K562 (cell line): ENCODE results near the gene SPTLC3. TPM values are rescaled to one million over a fixed set of nuclear protein-coding genes. Genes with fewer than 3 reads are reported as not detected.

Source experiments
- ATAC-seq: fragments of 200-7000 bp; cut with Tn5 transposase; 3 replicates; pipeline ENCODE4 v1.9.1; 2020; ENCODE audit warnings: moderate library complexity
- BruUV-seq: library from RNA; stranded (reverse); fragments of 400-500 nt; replicated peaks from 2 replicates; lab custom pipeline; 2021; lab: Mats Ljungman, UMichigan
- CTCF ChIA-PET: fragments of 300-600 bp; formaldehyde crosslinking; extraction: SDS; loops from one replicate; lab custom pipeline; 2021; ENCODE audit warnings: low intra/inter-chr PET ratio; lab: Yijun Ruan, JAX
- POLR2A ChIA-PET: fragments of 300-600, 350-650 bp; sonication (Branson Sonifier 250); formaldehyde crosslinking; extraction: SDS; loops from one replicate; lab custom pipeline; 2021; ENCODE audit warnings: antibody characterized with exemption, inconsistent platforms; lab: Yijun Ruan, JAX
- DNase-seq, 4 experiments: peaks; one replicate each; pipeline versions ENCODE4 v3.0.0 to v3.0.0-alpha.2; 2011 to 2018; ENCODE audit warnings: low spot score in 3 of 4, mixed read lengths in 3 of 4; ENCODE audit errors: extremely low read depth in 1 of 4
- FAIRE-seq: peaks from 2 replicates; lab custom pipeline; 2011; peaks lifted over from hg19 to GRCh38; lab: Jason Lieb, UNC
- H2AFZ ChIP-seq: 2 replicates; pipeline ENCODE4 v1.6.0; 2011; ENCODE audit warnings: low read depth, low read length, control low read depth, inconsistent platforms
- H3K27ac ChIP-seq: fragments of 200-600 bp; 3 replicates; pipeline ENCODE4 v1.8.0; 2011; ENCODE audit warnings: low read depth, mild to moderate bottlenecking, control low read depth, inconsistent platforms, low read length, moderate library complexity, mixed read lengths; ENCODE audit errors: extremely low read depth
- H3K27me3 ChIP-seq, 2 experiments: fragments of 300-600 bp in 1 of 2; 2 replicates in 1 of 2; 3 replicates in 1 of 2; pipeline versions ENCODE4 v1.6.0 to v1.8.0; 2011; ENCODE audit warnings: inconsistent platforms in 2 of 2, low read length in 2 of 2, mild to moderate bottlenecking in 1 of 2, mixed read lengths in 1 of 2, moderate library complexity in 1 of 2; ENCODE audit not compliant: control insufficient read depth in 2 of 2, insufficient read depth in 2 of 2
- H3K36me3 ChIP-seq: fragments of 300-600 bp; 3 replicates; pipeline ENCODE4 v1.8.0; 2011; ENCODE audit warnings: mild to moderate bottlenecking, low read length, inconsistent platforms; ENCODE audit not compliant: control insufficient read depth, insufficient read depth
- H3K4me1 ChIP-seq, 2 experiments: fragments of 200-600 bp in 1 of 2; replicated peaks in 1 of 2; 2 replicates in 1 of 2; 3 replicates in 1 of 2; pipeline versions ENCODE4 v1.5.1 to v1.8.0; 2011; ENCODE audit warnings: inconsistent platforms in 2 of 2, low read length in 2 of 2, mild to moderate bottlenecking in 1 of 2, mixed read lengths in 1 of 2, moderate library complexity in 1 of 2; ENCODE audit not compliant: control insufficient read depth in 2 of 2, insufficient read depth in 2 of 2
- H3K4me2 ChIP-seq: 2 replicates; pipeline ENCODE4 v1.6.1; 2011; ENCODE audit warnings: low read length, control low read depth, inconsistent platforms, mixed read lengths; ENCODE audit not compliant: insufficient read depth
- H3K4me3 ChIP-seq: fragments of 200-600 bp; sonication (generic), shearing (Covaris generic); 2 replicates; pipeline ENCODE4 v1.5.1; 2016; ENCODE audit warnings: control low read depth, inconsistent platforms
- H3K79me2 ChIP-seq: fragments of 200-600 bp; 3 replicates; pipeline ENCODE4 v1.8.0; 2011; ENCODE audit warnings: low read length, inconsistent platforms; ENCODE audit not compliant: control insufficient read depth, insufficient read depth
- H3K9ac ChIP-seq, 2 experiments: 2 replicates each; pipeline versions ENCODE4 v1.6.0 to v1.6.1; 2011; ENCODE audit warnings: low read depth in 2 of 2, low read length in 2 of 2, control low read depth in 1 of 2, inconsistent platforms in 1 of 2, mild to moderate bottlenecking in 1 of 2, mixed read lengths in 1 of 2; ENCODE audit not compliant: insufficient read depth in 1 of 2
- H3K9me1 ChIP-seq: one replicate; pipeline ENCODE4 v1.6.0; 2011; ENCODE audit warnings: inconsistent platforms, mild to moderate bottlenecking, low read length, moderate library complexity; ENCODE audit not compliant: control insufficient read depth, insufficient read depth
- H3K9me3 ChIP-seq: replicated peaks from 2 replicates; pipeline ENCODE4 v1.5.1; 2011; ENCODE audit warnings: low read depth, low read length, inconsistent platforms; ENCODE audit not compliant: control insufficient read depth, insufficient read depth
- H4K20me1 ChIP-seq: replicated peaks from 2 replicates; pipeline ENCODE4 v1.6.1; 2011; ENCODE audit warnings: low read length, inconsistent platforms, mixed read lengths; ENCODE audit not compliant: control insufficient read depth, insufficient read depth
- CHAMP1 ChIP-seq: fragments of 450-650 bp; IDR thresholded peaks from 2 replicates; pipeline ENCODE4 v1.6.1; 2016; ENCODE audit warnings: mild to moderate bottlenecking
- COPS2 ChIP-seq: fragments of 450-650 bp; conservative IDR thresholded peaks from 2 replicates; pipeline ENCODE4 v1.6.1; 2016; ENCODE audit warnings: mild to moderate bottlenecking, moderate library complexity
- CSDE1 ChIP-seq, 2 experiments: fragments of 450-650 bp; IDR thresholded peaks; 2 replicates each; pipeline ENCODE4 v1.6.1; 2016; ENCODE audit warnings: mild to moderate bottlenecking in 1 of 2
- ELF1 ChIP-seq: fragments of 200-800 bp; sonication (Bioruptor generic); IDR thresholded peaks from 2 replicates; pipeline ENCODE4 v1.6.1; 2016; ENCODE audit warnings: missing genetic modification characterization, missing compliant biosample characterization
- ETS2 ChIP-seq: IDR thresholded peaks from 2 replicates; pipeline ENCODE4 v1.6.1; 2016; ENCODE audit warnings: borderline replicate concordance, missing genetic modification characterization, mild to moderate bottlenecking, moderate library complexity, missing compliant biosample characterization; ENCODE audit not compliant: poor library complexity, severe bottlenecking
- HDAC3 ChIP-seq: fragments of 450-650 bp; IDR thresholded peaks from 2 replicates; pipeline ENCODE4 v1.6.1; 2018; ENCODE audit warnings: borderline replicate concordance, mild to moderate bottlenecking, moderate library complexity; ENCODE audit not compliant: partially characterized antibody
- MYBL2 ChIP-seq, 2 experiments: fragments of 450-650 bp in 1 of 2; sonication (generic) in 1 of 2; formaldehyde crosslinking in 1 of 2; IDR thresholded peaks; 2 replicates each; pipeline versions ENCODE4 v1.6.1 to v1.8.1; 2017 to 2022; ENCODE audit warnings: borderline replicate concordance in 1 of 2, inconsistent platforms in 1 of 2, low read depth in 1 of 2, mild to moderate bottlenecking in 1 of 2, missing genetic modification reagents in 1 of 2, moderate library complexity in 1 of 2
- PCBP1 ChIP-seq: fragments of 200-400 bp; formaldehyde crosslinking; IDR thresholded peaks from 2 replicates; pipeline ENCODE4 v1.6.1; 2018; ENCODE audit warnings: mild to moderate bottlenecking, low read depth, low read length; ENCODE audit not compliant: poor library complexity, severe bottlenecking
- SMAD1 ChIP-seq: fragments of 150-350 bp; IDR thresholded peaks from 2 replicates; pipeline ENCODE4 v1.6.1; 2014; ENCODE audit warnings: low read length, low read depth; ENCODE audit not compliant: partially characterized antibody
- TCF7 ChIP-seq: sonication (generic); IDR thresholded peaks from 2 replicates; pipeline ENCODE4 v1.6.1; 2016; ENCODE audit warnings: antibody characterized with exemption, borderline replicate concordance
- XRCC3 ChIP-seq: fragments of 450-650 bp; IDR thresholded peaks from 2 replicates; pipeline ENCODE4 v1.6.1; 2017; ENCODE audit warnings: mild to moderate bottlenecking, moderate library complexity
- ZBTB1 ChIP-seq: sonication (generic); formaldehyde crosslinking; IDR thresholded peaks from 2 replicates; pipeline ENCODE4 v1.8.1; 2023; ENCODE audit warnings: missing genetic modification reagents, low read depth, mild to moderate bottlenecking, borderline replicate concordance
- ZNF23 ChIP-seq: fragments of 250-450 bp; sonication (Bioruptor Pico); IDR thresholded peaks from 2 replicates; pipeline ENCODE4 v1.4.0; 2020; ENCODE audit warnings: mild to moderate bottlenecking
- ZNF436 ChIP-seq: fragments of 250-450, 450-650 bp; sonication (Bioruptor Pico); formaldehyde crosslinking; IDR thresholded peaks from 2 replicates; pipeline ENCODE4 v1.7.0; 2020; ENCODE audit warnings: mild to moderate bottlenecking
- ZNF609 ChIP-seq: sonication (generic); formaldehyde crosslinking; IDR thresholded peaks from 2 replicates; pipeline ENCODE4 v1.8.1; 2023; ENCODE audit warnings: missing genetic modification reagents, mild to moderate bottlenecking, borderline replicate concordance
- ZNF766 ChIP-seq: fragments of 200-800 bp; sonication (Bioruptor generic); conservative IDR thresholded peaks from 2 replicates; pipeline ENCODE4 v1.6.1; 2016; ENCODE audit warnings: missing genetic modification characterization, missing compliant biosample characterization
- WGBS: fragments of 100-300 bp; shearing (Covaris generic); methylation state at CpG from one replicate; pipeline ENCODE4 v1.1.6; 2016; ENCODE audit warnings: low coverage, mixed read lengths; ENCODE audit not compliant: insufficient coverage; ENCODE audit errors: missing lambda C conversion rate; 5-methylcytosine and 5-hydroxymethylcytosine counted together
- in situ Hi-C: fragments of 300-500 bp; cut with MboI; formaldehyde crosslinking; loops from 4 replicates; pipeline ENCODE4 v1.15.0; 2018; ENCODE audit warnings: inconsistent platforms, mixed read lengths
- intact Hi-C: fragments of 100-400 bp; cut with micrococcal nuclease; formaldehyde crosslinking; loops from 2 replicates; pipeline ENCODE4 v1.14.2; 2022
- polyA plus RNA-seq, 8 experiments: library from polyadenylated mRNA; depleted of rRNA in 4 of 8; stranded (reverse) in 5 of 8; unstranded in 3 of 8; fragments of >200 nt; fragmentation: Nextera tagmentation in 2 of 8; fragmentation: Illumina TruSeq in 1 of 8; extraction: Ambion mirVana in 2 of 8; extraction: Trizol in 1 of 8; gene quantifications; 2 replicates each; pipeline versions ENCODE4 v1.2.1 to v1.2.3, GENCODE V29; 2011 to 2014; ENCODE audit warnings: inconsistent platforms in 1 of 8, missing spikeins in 1 of 8
- total RNA-seq, 7 experiments: library from RNA; depleted of rRNA in 6 of 7; stranded (reverse); fragments of >200 nt in 6 of 7; fragmentation: Illumina TruSeq in 2 of 7; extraction: Trizol in 2 of 7; gene quantifications; 2 replicates each; pipeline versions ENCODE4 v1.2.1 to v1.2.3, GENCODE V29; 2011 to 2021; ENCODE audit warnings: low replicate concordance in 1 of 7

The SPTLC3 gene
- total and polyA plus RNA-seq, 9 of the 15 experiments (the other 6 are each of a cell fraction or from before 2014, with no cell fraction given), result not detected

DNA sequence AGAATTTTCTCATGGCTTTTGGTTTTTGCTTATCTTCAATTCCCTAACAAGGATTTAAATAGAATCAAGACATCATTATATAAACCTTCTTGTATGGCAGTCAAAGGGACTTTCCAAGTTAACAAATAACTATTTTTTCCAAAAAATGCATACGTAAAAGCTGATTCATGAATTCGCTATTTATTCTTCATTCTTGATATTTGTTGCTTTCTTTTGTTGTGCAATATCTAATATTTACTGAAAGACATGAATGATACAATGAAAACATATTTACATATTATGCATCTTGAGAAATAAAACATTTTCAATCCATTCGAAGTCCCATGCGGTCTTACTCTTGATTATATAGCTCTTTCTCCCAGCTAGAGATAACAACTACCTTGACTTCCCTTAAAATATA, 47.0 kb upstream of the SPTLC3 start:
- H3K4me1 ChIP-seq, result no peaks in the 10 kb centered on the region
- ChIA-PET POLR2A (no interaction called here), CTCF (no interaction called here)
- no peaks in the 10 kb centered on the region for H3K79me2 ChIP-seq
- no peak overlapping the region for H3K9ac ChIP-seq
- H2AFZ ChIP-seq, result no peak overlapping the region
- H3K9me1 ChIP-seq, result no peaks in the 10 kb centered on the region
- DNase-seq, result no peak
- H3K36me3 ChIP-seq, result no peaks in the 10 kb centered on the region
- in situ Hi-C loops, result no loop called here
- H3K4me2 ChIP-seq, result no peak overlapping the region
- no TSS peak for BruUV-seq
- H3K9me3 ChIP-seq, result no peaks in the 10 kb centered on the region
- ATAC-seq, result no peak
- no peaks in the 10 kb centered on the region for H3K27me3 ChIP-seq
- no peak for FAIRE-seq
- H3K4me3 ChIP-seq, result no peak overlapping the region
- intact Hi-C loops, result no loop called here
- TF ChIP-seq PCBP1 (no peak), ZNF23 (CRISPR knock-in tag) (no peak), TCF7 (no peak), COPS2 (no peak), ZNF766 (CRISPR knock-in tag) (no peak), HDAC3 (no peak), SMAD1 (no peak), ZBTB1 (CRISPR knock-in tag) (no peak), ETS2 (no peak), XRCC3 (no peak), ELF1 (tag) (no peak), ZNF436 (CRISPR knock-in tag) (no peak), MYBL2 (IDR thresholded peaks at IDR 0.05; ENCODE audit: low read depth) (no peak), MYBL2 (CRISPR knock-in tag; IDR thresholded peaks at IDR 0.05; ENCODE audit: borderline replicate concordance) (no peak), CHAMP1 (no peak), CSDE1 (IDR thresholded peaks at IDR 0.05) (no peak), ZNF609 (CRISPR knock-in tag) (no peak)
- 11% methylated on average over 4 of the region's 4 CpGs for WGBS
- H4K20me1 ChIP-seq, result no peaks in the 10 kb centered on the region
- H3K27ac ChIP-seq, result no peak overlapping the region
